Skeletal muscle tissue (tissue), 4 donors: ENCODE results near the gene VPS13A. TPM values are rescaled to one million over a fixed set of nuclear protein-coding genes. Genes with fewer than 3 reads are reported as not detected.

Source experiments
- H3K27ac ChIP-seq: one replicate; pipeline ENCODE4 v1.7.0; 2013; ENCODE audit warnings: mild to moderate bottlenecking, low read depth, low read length, inconsistent platforms
- H3K27me3 ChIP-seq, 3 donors: one replicate each; pipeline ENCODE4 v1.7.0; 2013; ENCODE audit warnings: low read length in 3 of 3; ENCODE audit not compliant: control insufficient read depth in 3 of 3, insufficient read depth in 3 of 3
- H3K36me3 ChIP-seq, 3 donors: one replicate each; pipeline ENCODE4 v1.7.0; 2013; ENCODE audit warnings: low read length in 3 of 3; ENCODE audit not compliant: control insufficient read depth in 3 of 3, insufficient read depth in 3 of 3
- H3K4me1 ChIP-seq, 3 donors: one replicate each; pipeline ENCODE4 v1.7.0; 2013; ENCODE audit warnings: low read length in 3 of 3, mild to moderate bottlenecking in 3 of 3; ENCODE audit not compliant: control insufficient read depth in 3 of 3, insufficient read depth in 3 of 3
- H3K4me3 ChIP-seq, 3 donors: one replicate each; pipeline ENCODE4 v1.7.0; 2013; ENCODE audit warnings: low read length in 3 of 3
- H3K9ac ChIP-seq, 3 donors: one replicate each; pipeline ENCODE4 v1.7.0; 2013; ENCODE audit warnings: low read length in 3 of 3, mild to moderate bottlenecking in 3 of 3, moderate library complexity in 2 of 3, low read depth in 1 of 3
- H3K9me3 ChIP-seq, 3 donors: one replicate each; pipeline ENCODE4 v1.7.0; 2013; ENCODE audit warnings: low read length in 3 of 3; ENCODE audit not compliant: control insufficient read depth in 3 of 3
- total RNA-seq: library from RNA; depleted of rRNA; stranded (reverse); fragments of >200 nt; gene quantifications from one replicate; pipeline ENCODE4 v1.2.3, GENCODE V29; 2014
- donor health status: Osteomylitis.

The VPS13A gene
- total RNA-seq, 1 donor from 2014 or later, result 36.0 TPM

GRCh38 chr9:77180056-77180455, 2.7 kb downstream of the VPS13A start:
- no peaks in the 10 kb centered on the region for H3K27me3 ChIP-seq
- no peak overlapping the region for H3K4me3 ChIP-seq
- H3K9ac ChIP-seq, result no peak overlapping the region
- no peak overlapping the region for H3K27ac ChIP-seq
- H3K36me3 ChIP-seq, result no peaks in the 10 kb centered on the region
- H3K4me1 ChIP-seq, result peaks cover 11 to 20% (median 14%) of the 10 kb centered on the region in 3 donors
- no peaks in the 10 kb centered on the region for H3K9me3 ChIP-seq

- Histone ChIP-seq H3K9me3 (no peaks in the 10 kb centered on the region), H3K27me3 (no peaks in the 10 kb centered on the region), H3K36me3 (no peaks in the 10 kb centered on the region), H3K4me3 (no peak overlapping the region), H3K27ac (no peak overlapping the region), H3K4me1 (peaks cover 3 to 7% (median 4%) of the 10 kb centered on the region in 3 donors), H3K9ac (no peak overlapping the region)
These were observed 6.2 kb downstream of the VPS13A start for GRCh38 chr9:77183581-77183980.

GRCh38 chr9:77188242-77188641, 10.9 kb downstream of the VPS13A start:
- Histone ChIP-seq H3K9me3 (no peaks in the 10 kb centered on the region), H3K27ac (no peak overlapping the region), H3K9ac (no peak overlapping the region), H3K4me3 (no peak overlapping the region), H3K4me1 (no peaks in the 10 kb centered on the region), H3K27me3 (no peaks in the 10 kb centered on the region), H3K36me3 (no peaks in the 10 kb centered on the region)

GRCh38 chr9:77194423-77194822, 17.1 kb downstream of the VPS13A start:
- Histone ChIP-seq H3K4me1 (peaks cover 6 to 11% (median 10%) of the 10 kb centered on the region in 3 donors), H3K4me3 (no peak overlapping the region), H3K27ac (no peak overlapping the region), H3K9me3 (no peaks in the 10 kb centered on the region), H3K27me3 (no peaks in the 10 kb centered on the region), H3K9ac (no peak overlapping the region), H3K36me3 (no peaks in the 10 kb centered on the region)

- H3K36me3 ChIP-seq, result peaks cover 8 to 12% (median 10%) of the 10 kb centered on the region in 3 donors
- no peak overlapping the region for H3K9ac ChIP-seq
- no peak overlapping the region for H3K27ac ChIP-seq
- H3K9me3 ChIP-seq, result no peaks in the 10 kb centered on the region
- no peaks in the 10 kb centered on the region for H3K27me3 ChIP-seq
- H3K4me1 ChIP-seq, result no peaks in the 10 kb centered on the region
- H3K4me3 ChIP-seq, result no peak overlapping the region
These were observed 32.8 kb downstream of the VPS13A start for GRCh38 chr9:77210116-77210515.

GRCh38 chr9:77211561-77211960, 34.2 kb downstream of the VPS13A start:
- no peak overlapping the region for H3K4me3 ChIP-seq
- peaks cover 0 to 2% (median 0%) of the 10 kb centered on the region in 3 donors for H3K4me1 ChIP-seq
- no peak overlapping the region for H3K9ac ChIP-seq
- H3K36me3 ChIP-seq, result peaks cover 12 to 15% (median 13%) of the 10 kb centered on the region in 3 donors
- H3K27ac ChIP-seq, result no peak overlapping the region
- H3K27me3 ChIP-seq, result no peaks in the 10 kb centered on the region
- H3K9me3 ChIP-seq, result no peaks in the 10 kb centered on the region

GRCh38 chr9:77212801-77213200, 35.5 kb downstream of the VPS13A start:
- peaks cover 12 to 17% (median 13%) of the 10 kb centered on the region in 3 donors for H3K36me3 ChIP-seq

GRCh38 chr9:77215874-77216273, 38.5 kb downstream of the VPS13A start:
- H3K27ac ChIP-seq, result no peak overlapping the region
- H3K9ac ChIP-seq, result no peak overlapping the region
- H3K4me3 ChIP-seq, result no peak overlapping the region
- H3K36me3 ChIP-seq, result peaks cover 12 to 14% (median 13%) of the 10 kb centered on the region in 3 donors
- no peaks in the 10 kb centered on the region for H3K27me3 ChIP-seq
- H3K9me3 ChIP-seq, result no peaks in the 10 kb centered on the region
- H3K4me1 ChIP-seq, result peaks cover 0 to 2% (median 0%) of the 10 kb centered on the region in 3 donors

More at GRCh38 chr9:77212801-77213200, 35.5 kb downstream of the VPS13A start:
- no peak overlapping the region for H3K27ac ChIP-seq
- no peaks in the 10 kb centered on the region for H3K9me3 ChIP-seq
- H3K4me1 ChIP-seq, result peaks cover 0 to 2% (median 0%) of the 10 kb centered on the region in 3 donors
- H3K9ac ChIP-seq, result no peak overlapping the region
- H3K27me3 ChIP-seq, result no peaks in the 10 kb centered on the region
- H3K4me3 ChIP-seq, result no peak overlapping the region

- Histone ChIP-seq H3K9me3 (no peaks in the 10 kb centered on the region), H3K27ac (no peak overlapping the region), H3K36me3 (peaks cover 5 to 24% (median 15%) of the 10 kb centered on the region in 3 donors), H3K4me3 (no peak overlapping the region), H3K4me1 (peaks cover 0 to 2% (median 0%) of the 10 kb centered on the region in 3 donors), H3K27me3 (no peaks in the 10 kb centered on the region), H3K9ac (no peak overlapping the region)
These were observed 41.3 kb downstream of the VPS13A start for GRCh38 chr9:77218612-77219011.

- Histone ChIP-seq H3K36me3 (peaks cover 4 to 23% (median 22%) of the 10 kb centered on the region in 3 donors), H3K9ac (no peak overlapping the region), H3K9me3 (no peaks in the 10 kb centered on the region), H3K27ac (no peak overlapping the region), H3K4me1 (no peaks in the 10 kb centered on the region), H3K27me3 (no peaks in the 10 kb centered on the region), H3K4me3 (no peak overlapping the region)
These were observed 44.1 kb downstream of the VPS13A start for GRCh38 chr9:77221431-77221830.
